ENCODE data around the gene RIPK3. TPM values are rescaled to one million over a fixed set of nuclear protein-coding genes. Genes with fewer than 3 reads are reported as not detected.

Gene RIPK3
- total RNA-seq, 1 experiment from 2014 or later: 0.35 TPM

DNA sequence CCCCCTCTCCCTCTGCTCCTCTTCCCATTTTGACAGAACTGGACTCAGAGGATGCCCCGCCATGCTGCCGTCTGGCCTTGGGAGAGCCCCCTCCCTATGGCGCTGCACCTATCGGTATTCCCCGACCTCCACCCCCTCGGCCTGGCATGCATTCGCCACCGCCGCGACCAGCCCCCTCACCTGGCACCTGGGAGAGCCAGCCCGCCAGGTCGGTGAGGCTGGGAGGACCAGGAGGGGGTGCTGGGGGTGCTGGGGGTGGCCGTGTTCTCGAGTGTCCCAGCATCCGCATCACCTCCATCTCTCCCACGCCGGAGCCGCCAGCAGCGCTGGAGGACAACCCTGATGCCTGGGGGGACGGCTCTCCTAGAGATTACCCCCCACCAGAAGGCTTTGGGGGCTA is 29.7 kb upstream of the RIPK3 start:
- Mint-ChIP-seq H3K36me3 (ENCODE audit: insufficient read depth in 1 of 3, low read depth in 3 of 3) (peaks cover 8 to 32% (median 23%) of the 10 kb centered on the region in 3 experiments), H3K4me3 (peak overlapping the region; percentile 76 to 77), H3K9me3 (no peaks in the 10 kb centered on the region), H3K27me3 (ENCODE audit: low read depth) (peaks cover 9% of the 10 kb centered on the region), H3K4me1 (peaks cover 16 to 17% of the 10 kb centered on the region in 2 experiments), H3K27ac (no peak overlapping the region; a peak in 1 of 7 replicates)
- H4K5ac ChIP-seq (ENCODE audit: insufficient read length, low read depth, low read length): no peak overlapping the region
- H3T11ph ChIP-seq (ENCODE audit: low read length): no peak overlapping the region
- H3K18ac ChIP-seq (ENCODE audit: insufficient read length, low read depth, low read length): no peak overlapping the region
- H3K14ac ChIP-seq (ENCODE audit: insufficient read depth, low read length): peak overlapping the region; percentile 6; the same call in 1 of the 2 replicates
- peaks cover 19% of the 10 kb centered on the region for H3K23me2 ChIP-seq (ENCODE audit: insufficient read length, low read depth, low read length, poor library complexity, severe bottlenecking)
- no peak overlapping the region for H4K91ac ChIP-seq (ENCODE audit: insufficient read length, low read depth, low read length)
- H4K20me1 ChIP-seq (ENCODE audit: control insufficient read depth, insufficient read depth, insufficient read length): no peaks in the 10 kb centered on the region
- H3K9ac ChIP-seq (ENCODE audit: extremely low read depth, insufficient read length, low read length): no peak overlapping the region
- no peak overlapping the region for H2AK5ac ChIP-seq (ENCODE audit: insufficient read length, low read length)
- H4K8ac ChIP-seq (replicated peaks; ENCODE audit: insufficient read length, low read depth, low read length): no peak overlapping the region
- no peaks in the 10 kb centered on the region for H3K27me3 ChIP-seq (ENCODE audit: insufficient read depth, low read length)
- no peak overlapping the region for H2BK20ac ChIP-seq (ENCODE audit: low read depth, low read length, poor library complexity, severe bottlenecking)
- DNase-seq: no peak
- WGBS (ENCODE audit: extremely low coverage, insufficient read length, low lambda C conversion rate): no CpG with 5 or more reads among the region's 20 CpGs
- no peak overlapping the region for H2BK15ac ChIP-seq (ENCODE audit: low read depth, low read length)
- no peak overlapping the region for H3K56ac ChIP-seq (ENCODE audit: insufficient read length, low read depth, low read length)
- no peak overlapping the region; the same call in 1 of the 2 replicates for H3K4ac ChIP-seq (ENCODE audit: low read depth, low read length)
- no peaks in the 10 kb centered on the region for H3K79me1 ChIP-seq (ENCODE audit: insufficient read depth, low read depth, low read length, poor library complexity, severe bottlenecking)
- no peak overlapping the region for H2BK120ac ChIP-seq (ENCODE audit: low read depth, low read length, poor library complexity, severe bottlenecking)
- TF ChIP-seq CTCF (conservative IDR thresholded peaks at IDR 0.05): no peak
- H3K79me2 ChIP-seq (ENCODE audit: insufficient read depth, low read length): no peaks in the 10 kb centered on the region
- H3K9me3 ChIP-seq (ENCODE audit: control insufficient read depth, low read depth, low read length): no peaks in the 10 kb centered on the region
- peak overlapping the region; percentile 69 for H3K4me2 ChIP-seq (ENCODE audit: insufficient read depth, insufficient read length, low read length)
- H2BK12ac ChIP-seq (ENCODE audit: insufficient read length, low read depth, low read length): no peak overlapping the region
- H2BK5ac ChIP-seq (ENCODE audit: insufficient read length, low read length): no peak overlapping the region
- H3K4me1 ChIP-seq (ENCODE audit: insufficient read depth, low read length): no peaks in the 10 kb centered on the region; the same call in 1 of the 2 replicates
- H3K23ac ChIP-seq (ENCODE audit: insufficient read length, low read depth, low read length): no peak overlapping the region
- no peak overlapping the region for H3K27ac ChIP-seq (ENCODE audit: insufficient read length, low read depth, low read length)
- no peak overlapping the region for H2AFZ ChIP-seq (ENCODE audit: low read length)
